ENCODE measurements around the gene FBLN2. TPM values are rescaled to one million over a fixed set of nuclear protein-coding genes. Genes with fewer than 3 reads are reported as not detected.

Gene FBLN2
- polyA plus RNA-seq, 2 of the 4 experiments (the other 2 are of a cell fraction) = 1.1 to 2.7 TPM

- TF ChIP-seq, protein P1, sequence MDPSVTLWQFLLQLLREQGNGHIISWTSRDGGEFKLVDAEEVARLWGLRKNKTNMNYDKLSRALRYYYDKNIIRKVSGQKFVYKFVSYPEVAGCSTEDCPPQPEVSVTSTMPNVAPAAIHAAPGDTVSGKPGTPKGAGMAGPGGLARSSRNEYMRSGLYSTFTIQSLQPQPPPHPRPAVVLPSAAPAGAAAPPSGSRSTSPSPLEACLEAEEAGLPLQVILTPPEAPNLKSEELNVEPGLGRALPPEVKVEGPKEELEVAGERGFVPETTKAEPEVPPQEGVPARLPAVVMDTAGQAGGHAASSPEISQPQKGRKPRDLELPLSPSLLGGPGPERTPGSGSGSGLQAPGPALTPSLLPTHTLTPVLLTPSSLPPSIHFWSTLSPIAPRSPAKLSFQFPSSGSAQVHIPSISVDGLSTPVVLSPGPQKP (IDR thresholded peaks at IDR 0.05; ENCODE audit: low read depth, low read length) = no peak
- no peak for TF ChIP-seq TFCP2L1 (CRISPR knock-in tag; IDR thresholded peaks at IDR 0.05)
Measured at GRCh38 chr3:13617097-13617738, 68.3 kb downstream of the FBLN2 start (continued).

DNA sequence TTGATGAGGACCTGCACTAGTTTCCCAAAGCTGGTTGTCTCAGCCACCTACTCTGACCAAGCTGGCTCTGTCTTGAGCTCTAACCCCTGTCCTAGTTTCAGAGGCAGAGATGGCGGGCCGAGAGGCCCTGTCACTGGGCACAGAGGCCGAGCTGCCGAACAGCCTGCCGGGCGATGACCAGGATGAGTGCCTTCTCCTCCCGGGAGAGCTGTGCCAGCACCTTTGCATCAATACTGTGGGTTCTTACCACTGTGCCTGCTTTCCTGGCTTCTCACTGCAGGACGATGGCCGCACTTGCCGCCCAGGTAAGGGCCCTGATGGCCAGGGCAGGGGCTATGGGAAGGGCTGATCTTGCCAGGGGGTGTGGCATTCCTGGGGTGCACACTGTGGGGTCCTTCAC is 69.1 kb downstream of the FBLN2 start:
- Histone ChIP-seq H3K4me2 (no peak overlapping the region), H3K4me3 (no peak overlapping the region), H3K9me3 (no peaks in the 10 kb centered on the region), H3K4me1 (no peaks in the 10 kb centered on the region), H3K27ac (no peak overlapping the region)
- WGBS (ENCODE audit: missing lambda C conversion rate) = 54% methylated on average over 9 of the region's 10 CpGs
- no peak for FAIRE-seq
- DNase-seq (ENCODE audit: low read depth in 1 of 2, low spot score in 1 of 2) = no peak
- ChIA-PET CTCF (interaction anchor here (0.6 to 2.0 kb wide), 4 partner anchors 30 to 122 kb away, joined by 3 to 6 read pairs (median 4); no protein-coding TSS in a partner anchor), POLR2A (interaction anchor here (0.7 kb wide), 1 partner anchor 83 kb away, joined by 3 read pairs; no protein-coding TSS in a partner anchor)
- no peak for TF ChIP-seq POLR2A (IDR thresholded peaks at IDR 0.05; ENCODE audit: low read length)
- TF ChIP-seq CHD4 (IDR thresholded peaks at IDR 0.05; ENCODE audit: borderline replicate concordance) = no peak
- no peak for TF ChIP-seq SREBF2 (IDR thresholded peaks at IDR 0.05)
- no peak for TF ChIP-seq MAX (IDR thresholded peaks at IDR 0.05)
- TF ChIP-seq HES2 (IDR thresholded peaks at IDR 0.05) = no peak
- no peak for TF ChIP-seq USF2 (IDR thresholded peaks at IDR 0.05)
- TF ChIP-seq, protein P1 (IDR thresholded peaks at IDR 0.05; ENCODE audit: low read depth, low read length) = no peak
- TF ChIP-seq EHMT2 (IDR thresholded peaks at IDR 0.05; ENCODE audit: low read depth) = no peak
- TF ChIP-seq RCOR1 (IDR thresholded peaks at IDR 0.05; ENCODE audit: low read depth, low read length) = no peak
- TF ChIP-seq, protein P2, sequence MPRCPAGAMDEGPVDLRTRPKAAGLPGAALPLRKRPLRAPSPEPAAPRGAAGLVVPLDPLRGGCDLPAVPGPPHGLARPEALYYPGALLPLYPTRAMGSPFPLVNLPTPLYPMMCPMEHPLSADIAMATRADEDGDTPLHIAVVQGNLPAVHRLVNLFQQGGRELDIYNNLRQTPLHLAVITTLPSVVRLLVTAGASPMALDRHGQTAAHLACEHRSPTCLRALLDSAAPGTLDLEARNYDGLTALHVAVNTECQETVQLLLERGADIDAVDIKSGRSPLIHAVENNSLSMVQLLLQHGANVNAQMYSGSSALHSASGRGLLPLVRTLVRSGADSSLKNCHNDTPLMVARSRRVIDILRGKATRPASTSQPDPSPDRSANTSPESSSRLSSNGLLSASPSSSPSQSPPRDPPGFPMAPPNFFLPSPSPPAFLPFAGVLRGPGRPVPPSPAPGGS (IDR thresholded peaks at IDR 0.05) = no peak
- no peak for TF ChIP-seq NPAS2 (CRISPR knock-in tag; IDR thresholded peaks at IDR 0.05; ENCODE audit: borderline replicate concordance)
- TF ChIP-seq HEYL (CRISPR knock-in tag; IDR thresholded peaks at IDR 0.05) = no peak
- TF ChIP-seq HMGXB4 (CRISPR knock-in tag; IDR thresholded peaks at IDR 0.05; ENCODE audit: borderline replicate concordance) = no peak
- TF ChIP-seq EHF (CRISPR knock-in tag; IDR thresholded peaks at IDR 0.05) = no peak
- TF ChIP-seq RARB (CRISPR knock-in tag; IDR thresholded peaks at IDR 0.05) = no peak
- TF ChIP-seq ZFP36 (IDR thresholded peaks at IDR 0.05; ENCODE audit: borderline replicate concordance, partially characterized antibody) = no peak
- no peak for ATAC-seq

Data from A549 (cell line).